H1 (cell line): Measurements from ENCODE around the gene SARS2. TPM values are rescaled to one million over a fixed set of nuclear protein-coding genes. Genes with fewer than 3 reads are reported as not detected.

Source experiments
- CTCF ChIA-PET: fragments of 300-600 bp; sonication (Branson Sonifier 250); formaldehyde crosslinking; loops from one replicate; lab custom pipeline; 2021; ENCODE audit not compliant: partially characterized antibody; lab: Charles Lee
- POLR2A ChIA-PET: fragments of 300-600 bp; sonication (Branson Sonifier 250); formaldehyde crosslinking; loops from one replicate; lab custom pipeline; 2021; ENCODE audit warnings: inconsistent platforms; ENCODE audit not compliant: partially characterized antibody; lab: Charles Lee
- DNase-seq, 2 experiments: peaks; one replicate each; pipeline versions ENCODE4 v3.0.0 to v3.0.0-alpha.2; 2010 to 2022; ENCODE audit warnings: low spot score in 2 of 2, low read depth in 1 of 2, mixed read lengths in 1 of 2
- FAIRE-seq: peaks from 2 replicates; lab custom pipeline; 2011; peaks lifted over from hg19 to GRCh38; lab: Jason Lieb, UNC
- H2AFZ ChIP-seq: 2 replicates; pipeline ENCODE4 v1.8.1; 2012; ENCODE audit warnings: low read length, inconsistent platforms
- H2AK5ac ChIP-seq: 2 replicates; pipeline ENCODE4 v1.6.1; 2013; ENCODE audit warnings: low read depth, low read length
- H2BK120ac ChIP-seq: replicated peaks from 2 replicates; pipeline ENCODE3; 2013; ENCODE audit warnings: low read depth, low read length, inconsistent platforms
- H2BK12ac ChIP-seq: 2 replicates; pipeline ENCODE4 v1.6.1; 2013; ENCODE audit warnings: low read depth, low read length
- H2BK15ac ChIP-seq: 2 replicates; pipeline ENCODE4 v1.6.1; 2013; ENCODE audit warnings: low read length
- H2BK20ac ChIP-seq: 2 replicates; pipeline ENCODE4 v1.6.1; 2013; ENCODE audit warnings: low read length
- H2BK5ac ChIP-seq: 2 replicates; pipeline ENCODE4 v1.6.1; 2013; ENCODE audit warnings: low read depth, low read length
- H3K14ac ChIP-seq: 2 replicates; pipeline ENCODE4 v1.6.1; 2013; ENCODE audit warnings: inconsistent platforms; ENCODE audit not compliant: insufficient read length
- H3K18ac ChIP-seq: 2 replicates; pipeline ENCODE4 v1.6.1; 2013; ENCODE audit warnings: low read length; ENCODE audit errors: extremely low read depth
- H3K23ac ChIP-seq: 2 replicates; pipeline ENCODE4 v1.6.1; 2013; ENCODE audit warnings: inconsistent platforms; ENCODE audit not compliant: insufficient read length
- H3K23me2 ChIP-seq: 2 replicates; pipeline ENCODE4 v1.6.1; 2013; ENCODE audit warnings: low read depth, low read length
- H3K27ac ChIP-seq: 2 replicates; pipeline ENCODE4 v1.6.1; 2011; ENCODE audit warnings: low read depth, low read length, inconsistent platforms
- H3K27me3 ChIP-seq, 4 experiments: replicated peaks in 1 of 4; 1 replicate in 1 of 4; 2 replicates in 3 of 4; pipeline versions ENCODE4 v1.6.1 to v1.8.1; 2011 to 2013; ENCODE audit warnings: low read length in 3 of 4, mild to moderate bottlenecking in 3 of 4, inconsistent platforms in 2 of 4, mixed read lengths in 2 of 4, moderate library complexity in 1 of 4; ENCODE audit not compliant: control insufficient read depth in 3 of 4, insufficient read depth in 3 of 4; ENCODE audit errors: extremely low read depth in 1 of 4
- H3K36me3 ChIP-seq, 4 experiments: 2 replicates each; pipeline versions ENCODE4 v1.6.1 to v1.8.1; 2011 to 2013; ENCODE audit warnings: mild to moderate bottlenecking in 4 of 4, low read length in 3 of 4, moderate library complexity in 2 of 4, control low read depth in 1 of 4, inconsistent platforms in 1 of 4; ENCODE audit not compliant: insufficient read depth in 4 of 4, control insufficient read depth in 2 of 4
- H3K4ac ChIP-seq: replicated peaks from 2 replicates; pipeline ENCODE3; 2013; ENCODE audit warnings: low read length, low read depth, mixed read lengths, inconsistent platforms; ENCODE audit not compliant: insufficient read length
- H3K4me1 ChIP-seq, 4 experiments: replicated peaks in 1 of 4; 1 replicate in 1 of 4; 2 replicates in 3 of 4; pipeline versions ENCODE4 v1.6.1 to v1.8.1; 2011 to 2013; ENCODE audit warnings: low read length in 3 of 4, inconsistent platforms in 2 of 4, mixed read lengths in 1 of 4; ENCODE audit not compliant: insufficient read depth in 4 of 4, control insufficient read depth in 3 of 4
- H3K4me2 ChIP-seq, 2 experiments: 2 replicates each; pipeline versions ENCODE4 v1.6.1 to v1.8.1; 2011 to 2013; ENCODE audit warnings: low read depth in 2 of 2, low read length in 2 of 2, control low read depth in 1 of 2, inconsistent platforms in 1 of 2, mild to moderate bottlenecking in 1 of 2; ENCODE audit not compliant: insufficient read depth in 1 of 2
- H3K4me3 ChIP-seq, 4 experiments: fragments of 200-600, 300-600 bp in 1 of 4; sonication (generic), shearing (Covaris generic), sonication (Bioruptor Twin) in 1 of 4; 2 replicates each; pipeline versions ENCODE4 v1.5.1 to v1.8.1; 2011 to 2016; ENCODE audit warnings: low read length in 4 of 4, low read depth in 3 of 4, control low read depth in 2 of 4, inconsistent platforms in 2 of 4, mild to moderate bottlenecking in 2 of 4, mixed read lengths in 1 of 4, moderate library complexity in 1 of 4; ENCODE audit not compliant: insufficient read depth in 2 of 4; ENCODE audit errors: extremely low read depth in 1 of 4
- H3K56ac ChIP-seq: replicated peaks from 2 replicates; pipeline ENCODE3; 2013; ENCODE audit warnings: low read depth, mild to moderate bottlenecking, mixed read lengths, low read length, inconsistent platforms; ENCODE audit not compliant: insufficient read length
- H3K79me1 ChIP-seq: 2 replicates; pipeline ENCODE4 v1.6.1; 2013; ENCODE audit warnings: low read depth, low read length, control low read depth
- H3K79me2 ChIP-seq, 2 experiments: 2 replicates each; pipeline versions ENCODE4 v1.6.1 to v1.8.1; 2012 to 2013; ENCODE audit warnings: low read length in 2 of 2, mild to moderate bottlenecking in 2 of 2, inconsistent platforms in 1 of 2; ENCODE audit not compliant: insufficient read depth in 2 of 2, control insufficient read depth in 1 of 2
- H3K9ac ChIP-seq, 4 experiments: replicated peaks in 1 of 4; 1 replicate in 1 of 4; 2 replicates in 3 of 4; pipeline versions ENCODE4 v1.6.1 to v1.8.1; 2011 to 2013; ENCODE audit warnings: low read depth in 3 of 4, low read length in 3 of 4, control low read depth in 2 of 4, mild to moderate bottlenecking in 2 of 4, moderate library complexity in 2 of 4, inconsistent platforms in 1 of 4; ENCODE audit errors: extremely low read depth in 1 of 4
- H3K9me3 ChIP-seq, 2 experiments: 2 replicates each; pipeline versions ENCODE4 v1.6.1 to v1.8.1; 2012 to 2013; ENCODE audit warnings: mild to moderate bottlenecking in 2 of 2, moderate library complexity in 2 of 2, control low read depth in 1 of 2, inconsistent platforms in 1 of 2, low read depth in 1 of 2, low read length in 1 of 2, mixed read lengths in 1 of 2; ENCODE audit not compliant: insufficient read depth in 2 of 2
- H4K20me1 ChIP-seq, 2 experiments: replicated peaks in 1 of 2; 2 replicates each; pipeline versions ENCODE3 to v1.8.1; 2011 to 2013; ENCODE audit warnings: inconsistent platforms in 2 of 2, low read length in 2 of 2, mild to moderate bottlenecking in 1 of 2; ENCODE audit not compliant: insufficient read depth in 2 of 2, control insufficient read depth in 1 of 2
- H4K5ac ChIP-seq: 2 replicates; pipeline ENCODE4 v1.6.1; 2013; ENCODE audit warnings: low read length, low read depth, mixed read lengths, inconsistent platforms; ENCODE audit not compliant: insufficient read length
- H4K8ac ChIP-seq: 2 replicates; pipeline ENCODE4 v1.8.0; 2013; ENCODE audit warnings: mild to moderate bottlenecking, moderate library complexity, low read length, inconsistent platforms; ENCODE audit not compliant: insufficient read depth; ENCODE audit errors: extremely low read depth
- H4K91ac ChIP-seq: replicated peaks from 2 replicates; pipeline ENCODE3; 2013; ENCODE audit warnings: low read length, mixed read lengths, inconsistent platforms; ENCODE audit not compliant: insufficient read length
- ATF2 ChIP-seq: IDR thresholded peaks from 2 replicates; pipeline ENCODE4 v1.6.1; 2012; ENCODE audit warnings: low read length, inconsistent platforms
- BCL11A ChIP-seq, 2 experiments: IDR thresholded peaks; one replicate each; pipeline ENCODE4 v1.6.1; 2011; ENCODE audit warnings: low read depth in 2 of 2, low read length in 2 of 2, mild to moderate bottlenecking in 2 of 2
- CTCF ChIP-seq, 3 experiments: IDR thresholded peaks; 1 replicate in 2 of 3; 2 replicates in 1 of 3; pipeline versions ENCODE4 v1.5.1 to v1.6.1; 2011; ENCODE audit warnings: low read length in 3 of 3, mild to moderate bottlenecking in 3 of 3, inconsistent platforms in 2 of 3, low read depth in 1 of 3, moderate library complexity in 1 of 3; ENCODE audit not compliant: insufficient read depth in 1 of 3; ENCODE audit errors: control extremely low read depth in 1 of 3
- EP300 ChIP-seq, 2 experiments: IDR thresholded peaks; 1 replicate in 1 of 2; 2 replicates in 1 of 2; pipeline ENCODE4 v1.6.1; 2011 to 2012; ENCODE audit warnings: low read depth in 2 of 2, low read length in 2 of 2, mild to moderate bottlenecking in 2 of 2, borderline replicate concordance in 1 of 2, inconsistent platforms in 1 of 2, moderate library complexity in 1 of 2
- JUND ChIP-seq: IDR thresholded peaks from 2 replicates; pipeline ENCODE4 v1.6.1; 2011; ENCODE audit warnings: mild to moderate bottlenecking, improper control_type of control experiment, low read length
- RXRA ChIP-seq: IDR thresholded peaks from 2 replicates; pipeline ENCODE4 v1.6.1; 2011; ENCODE audit warnings: low read depth, mild to moderate bottlenecking, low read length, moderate library complexity; ENCODE audit not compliant: insufficient read depth
- SAP30 ChIP-seq: fragments of 300-600 bp; sonication (generic); IDR thresholded peaks from 2 replicates; pipeline ENCODE4 v1.7.1; 2012; ENCODE audit warnings: low read length, moderate library complexity, mild to moderate bottlenecking, inconsistent platforms; ENCODE audit not compliant: insufficient read depth, insufficient replicate concordance
- SP4 ChIP-seq: IDR thresholded peaks from 2 replicates; pipeline ENCODE4 v1.6.1; 2012; ENCODE audit warnings: low read length, inconsistent platforms
- WGBS, 2 experiments: shearing (Covaris generic) in 1 of 2; methylation state at CpG; one replicate each; pipeline versions ENCODE4 v1.1.6 to v1.1.7; 2013 to 2015; ENCODE audit warnings: low lambda C conversion rate in 2 of 2, mixed read lengths in 2 of 2, inconsistent platforms in 1 of 2, low coverage in 1 of 2, missing lambda C conversion rate in 1 of 2; ENCODE audit not compliant: insufficient replicate concordance in 2 of 2, insufficient coverage in 1 of 2, insufficient read length in 1 of 2; ENCODE audit errors: extremely low coverage in 1 of 2, missing lambda C conversion rate in 1 of 2; 5-methylcytosine and 5-hydroxymethylcytosine counted together
- polyA plus RNA-seq, 7 experiments: library from polyadenylated mRNA; depleted of rRNA in 3 of 7; stranded (reverse) in 5 of 7; unstranded in 2 of 7; fragments of >200 nt in 5 of 7; fragments of 200-250 nt in 2 of 7; gene quantifications; 1 replicate in 5 of 7; 2 replicates in 1 of 7; 4 replicates in 1 of 7; pipeline versions ENCODE4 v1.2.1 to v1.2.3, GENCODE V29; 2011 to 2013; ENCODE audit warnings: missing spikeins in 2 of 7, mixed read lengths in 2 of 7
- total RNA-seq: library from RNA; stranded (reverse); fragmentation: NEBNext Ultra II Directional; extraction: Animal tissue kit (Norgen Biotek cat#: 25700); gene quantifications from 2 replicates; pipeline ENCODE4 v1.2.1, GENCODE V29; 2021

SARS2 gene
- total and polyA plus RNA-seq, 2 of the 8 experiments (the other 6 are each of a cell fraction or from before 2014, with no cell fraction given) = 68.0 to 102 TPM

GRCh38 chr19:38931521-38931793 is 894 bp upstream of the SARS2 start:
- peak overlapping the region; percentile 69 to 84 for H3K4me2 ChIP-seq
- peak overlapping the region; percentile 47; the same call in 1 of the 2 replicates for H4K8ac ChIP-seq
- no peak overlapping the region for H3K18ac ChIP-seq
- peak overlapping the region; percentile 62 to 93 (median 86) for H3K4me3 ChIP-seq
- no peaks in the 10 kb centered on the region for H3K27me3 ChIP-seq
- H2AFZ ChIP-seq = no peak overlapping the region
- no peak overlapping the region for H3K27ac ChIP-seq
- H2BK5ac ChIP-seq = peak overlapping the region; percentile 11; the same call in 1 of the 2 replicates
- no peak for DNase-seq
- H3K79me1 ChIP-seq = peaks cover 18% of the 10 kb centered on the region
- peaks cover 5 to 26% (median 14%) of the 10 kb centered on the region in 4 experiments; a peak in 5 of 8 replicates for H3K36me3 ChIP-seq
- H4K5ac ChIP-seq = peak overlapping the region; percentile 17
- no peak overlapping the region for H3K56ac ChIP-seq
- WGBS, 2 experiments = 37% methylated on average over 8 of the region's 8 CpGs; no CpG with 5 or more reads in 1 of the 2 experiments
- H3K23me2 ChIP-seq = peaks cover 4% of the 10 kb centered on the region; the same call in 1 of the 2 replicates
- H3K14ac ChIP-seq = no peak overlapping the region
- no peak overlapping the region for H2AK5ac ChIP-seq
- no peak overlapping the region for H2BK15ac ChIP-seq
- POLR2A ChIA-PET = interaction anchor here (0.6 to 3.1 kb wide), 16 partner anchors 9 to 416 kb away, joined by 3 to 36 read pairs (median 4); partner anchors contain the start of gene ECH1
- H3K4me1 ChIP-seq = peaks cover 0 to 2% (median under 1%) of the 10 kb centered on the region in 4 experiments; a peak in 3 of 7 replicates
- H2BK12ac ChIP-seq = no peak overlapping the region
- peak overlapping the region; percentile 93 to 99 (median 96); a peak in 6 of 7 replicates for H3K9ac ChIP-seq
- no peak overlapping the region for H2BK20ac ChIP-seq
- H3K4ac ChIP-seq = no peak overlapping the region
- no peak overlapping the region for H2BK120ac ChIP-seq
- CTCF ChIA-PET = interaction anchor here (1.1 to 9.8 kb wide), 8 partner anchors 13 to 295 kb away, joined by 3 to 120 read pairs (median 6); no protein-coding TSS in a partner anchor
- no peak overlapping the region for H4K91ac ChIP-seq
- no peak overlapping the region for H3K23ac ChIP-seq
- H3K9me3 ChIP-seq = peaks cover 10 to 11% of the 10 kb centered on the region in 2 experiments
- H3K79me2 ChIP-seq = peaks cover 0 to 47% of the 10 kb centered on the region in 2 experiments; a peak in 2 of 4 replicates
- no peaks in the 10 kb centered on the region for H4K20me1 ChIP-seq
- no peak for FAIRE-seq
- no peak for TF ChIP-seq BCL11A (IDR thresholded peaks at IDR 0.05; ENCODE audit: low read depth in 2 of 2, low read length in 2 of 2)
- TF ChIP-seq SP4 = no peak
- TF ChIP-seq RXRA = no peak
- no peak for TF ChIP-seq ATF2
- no peak for TF ChIP-seq CTCF (IDR thresholded peaks at IDR 0.05; ENCODE audit: control extremely low read depth in 1 of 3, insufficient read depth in 1 of 3, low read depth in 1 of 3, low read length in 3 of 3)
- TF ChIP-seq SAP30 = no peak
- no peak for TF ChIP-seq EP300 (IDR thresholded peaks at IDR 0.05; ENCODE audit: borderline replicate concordance in 1 of 2, low read depth in 2 of 2, low read length in 2 of 2)
- no peak for TF ChIP-seq JUND
